AML-193 (cell line): ENCODE data around the gene DNAJC5.
"Not testable (repeated sequence)": the region's sequence is repeated elsewhere in the genome, so short reads cannot be mapped to it uniquely, and the experiment has no call there.

ENCODE experiments used
- DNase-seq, 2 experiments: peaks; one replicate each; lab custom pipeline; 2025; lab: John Stamatoyannopoulos, UW

Gene DNAJC5

DNA sequence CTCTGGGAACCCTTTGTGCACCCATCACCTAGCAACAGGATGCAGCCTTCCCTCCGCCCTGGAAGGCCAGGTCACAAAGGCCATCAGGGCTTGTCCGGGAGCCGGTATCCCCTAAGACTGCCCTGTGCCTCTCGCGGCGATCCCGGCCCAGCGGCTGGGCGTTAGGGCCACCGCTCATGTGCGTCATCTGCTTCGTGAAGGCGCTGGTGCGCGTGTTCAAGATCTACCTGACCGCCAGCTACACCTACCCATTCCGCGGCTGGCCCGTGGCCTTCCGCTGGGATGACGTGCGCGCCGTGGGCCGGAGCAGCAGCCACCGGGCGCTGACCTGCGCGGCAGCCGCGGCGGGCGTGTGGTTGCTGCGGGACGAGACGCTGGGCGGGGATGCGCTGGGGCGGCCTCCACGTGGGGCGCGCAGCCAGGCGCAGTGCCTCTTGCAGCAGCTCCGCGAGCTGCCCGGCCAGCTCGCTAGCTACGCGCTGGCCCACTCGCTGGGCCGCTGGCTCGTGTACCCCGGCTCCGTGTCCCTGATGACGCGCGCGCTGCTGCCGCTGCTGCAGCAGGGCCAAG lies 33.5 kb upstream of the DNAJC5 start, which contains the start of gene ABHD16B:
TSS of gene ABHD16B (plus strand) at position 134 of the 570 bp plus-strand sequence. CDS start at position 177, 43 bp downstream.
- DNase-seq: no peak

DNA sequence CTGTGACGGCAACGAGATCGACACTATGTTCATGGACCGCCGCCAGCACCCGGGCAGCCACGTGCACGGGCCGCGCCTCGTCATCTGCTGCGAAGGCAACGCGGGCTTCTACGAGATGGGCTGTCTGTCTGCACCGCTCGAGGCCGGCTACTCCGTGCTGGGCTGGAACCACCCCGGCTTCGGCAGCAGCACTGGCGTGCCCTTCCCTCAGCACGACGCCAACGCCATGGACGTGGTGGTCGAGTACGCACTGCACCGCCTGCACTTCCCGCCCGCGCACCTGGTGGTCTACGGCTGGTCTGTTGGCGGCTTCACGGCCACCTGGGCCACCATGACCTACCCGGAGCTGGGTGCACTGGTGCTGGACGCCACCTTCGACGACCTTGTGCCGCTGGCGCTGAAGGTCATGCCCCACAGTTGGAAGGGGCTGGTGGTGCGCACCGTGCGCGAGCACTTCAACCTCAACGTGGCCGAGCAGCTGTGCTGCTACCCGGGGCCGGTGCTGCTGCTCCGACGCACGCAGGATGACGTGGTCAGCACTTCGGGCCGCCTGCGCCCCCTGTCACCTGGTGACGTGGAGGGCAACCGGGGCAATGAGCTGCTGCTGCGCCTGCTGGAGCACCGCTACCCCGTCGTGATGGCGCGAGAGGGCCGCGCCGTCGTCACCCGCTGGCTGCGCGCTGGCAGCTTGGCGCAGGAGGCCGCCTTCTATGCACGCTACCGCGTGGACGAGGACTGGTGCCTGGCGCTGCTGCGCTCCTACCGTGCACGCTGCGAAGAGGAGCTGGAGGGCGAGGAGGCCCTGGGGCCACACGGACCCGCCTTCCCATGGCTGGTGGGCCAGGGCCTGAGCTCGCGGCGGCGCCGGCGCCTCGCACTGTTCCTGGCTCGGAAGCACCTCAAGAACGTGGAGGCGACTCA lies 32.7 kb upstream of the DNAJC5 start:
- DNase-seq: no peak

DNA sequence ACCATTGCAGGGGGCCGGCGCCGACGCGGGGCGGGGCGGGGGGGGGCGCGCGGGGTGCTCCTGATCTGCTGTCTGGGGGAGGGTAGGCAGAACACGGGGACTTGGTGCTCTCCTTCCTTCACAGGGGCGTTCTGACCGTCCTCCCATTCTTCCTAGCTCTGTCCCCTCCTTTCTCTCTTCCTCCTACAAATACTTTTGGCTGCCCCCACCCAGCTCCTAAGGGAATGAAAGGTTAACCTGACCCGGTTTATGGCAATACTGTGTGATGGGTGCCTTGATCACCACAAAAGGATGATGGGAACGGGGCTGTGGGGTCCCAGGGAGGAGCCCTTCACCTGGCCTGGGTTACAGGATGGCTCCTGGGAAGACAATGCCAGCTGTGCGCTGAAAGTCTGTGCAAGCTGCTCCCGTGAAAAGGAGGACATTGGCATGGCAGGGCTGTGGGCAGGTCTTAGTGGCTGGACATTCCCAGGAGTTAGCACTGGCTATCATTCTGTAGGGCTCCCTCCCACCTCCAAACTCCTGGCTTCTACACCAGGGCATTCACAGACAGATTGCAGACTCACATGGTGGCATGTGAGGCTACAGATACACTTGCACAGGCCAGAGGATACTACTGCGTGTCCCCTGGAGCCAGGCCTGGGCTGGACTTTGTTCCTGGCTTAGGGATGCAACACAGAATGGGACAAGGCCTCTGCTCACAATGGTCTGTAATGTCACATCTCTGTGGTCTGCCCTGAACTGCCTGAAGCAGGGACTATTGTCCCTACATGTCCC lies 31.7 kb upstream of the DNAJC5 start:
- no peak for DNase-seq

DNA sequence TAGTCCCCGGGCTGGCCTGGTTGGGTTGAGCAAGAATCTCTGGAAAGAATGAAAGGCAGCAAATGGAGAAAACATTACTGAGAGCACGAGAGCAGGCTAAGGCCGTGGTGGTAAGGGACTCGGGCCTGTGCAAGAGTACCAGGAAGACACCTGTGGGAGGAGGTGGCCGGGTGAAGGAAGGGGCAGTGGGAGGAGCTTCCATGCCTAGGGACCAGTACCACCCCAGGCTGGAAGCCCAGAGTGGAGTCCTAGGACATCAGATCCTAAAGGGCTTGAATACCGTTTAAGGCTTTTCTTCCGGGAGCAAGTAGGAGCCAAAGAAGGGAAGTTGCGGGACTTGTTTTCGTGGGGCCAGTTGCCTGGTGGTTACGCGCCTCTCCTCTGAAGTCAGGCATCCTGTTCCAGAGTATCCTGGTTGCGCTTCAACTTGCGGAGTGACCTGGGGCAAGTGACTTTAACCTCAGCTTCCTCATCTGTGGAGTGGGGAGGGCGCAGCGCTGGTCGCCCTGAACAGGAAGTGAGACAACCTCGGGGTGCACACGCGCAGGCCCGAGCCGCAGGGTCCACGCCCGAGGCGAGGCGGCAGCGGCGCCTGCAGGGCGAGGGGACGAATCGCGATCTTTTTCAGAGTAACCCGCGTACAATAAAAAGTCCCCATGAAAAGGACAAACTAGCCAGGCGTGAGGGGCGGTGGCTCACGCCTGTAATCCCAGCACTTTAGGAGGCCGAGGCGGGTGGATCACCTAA lies 31.0 kb upstream of the DNAJC5 start:
- DNase-seq: peak; percentile 96 to 97

DNA sequence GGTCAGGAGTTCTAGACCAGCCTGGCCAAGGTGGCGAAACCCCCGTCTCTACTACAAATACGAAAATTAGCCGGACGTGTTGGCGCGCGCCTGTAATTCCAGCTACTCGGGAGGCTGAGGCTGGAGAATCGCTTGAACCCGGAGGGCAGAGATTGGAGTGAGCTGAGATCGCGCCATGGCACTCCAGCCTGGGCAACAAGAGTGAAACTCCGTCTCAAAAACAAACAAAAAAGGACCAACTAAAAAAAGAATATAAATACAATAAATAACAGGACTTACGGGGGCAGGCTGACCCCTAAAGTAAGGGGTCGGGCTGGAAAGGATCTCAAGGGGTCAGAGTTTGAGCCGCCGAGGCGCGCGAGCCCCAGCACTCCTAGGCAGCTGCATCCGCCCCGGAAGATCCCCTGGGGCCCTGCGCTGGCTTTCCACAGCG lies 30.4 kb upstream of the DNAJC5 start:
- DNase-seq: no peak

DNA sequence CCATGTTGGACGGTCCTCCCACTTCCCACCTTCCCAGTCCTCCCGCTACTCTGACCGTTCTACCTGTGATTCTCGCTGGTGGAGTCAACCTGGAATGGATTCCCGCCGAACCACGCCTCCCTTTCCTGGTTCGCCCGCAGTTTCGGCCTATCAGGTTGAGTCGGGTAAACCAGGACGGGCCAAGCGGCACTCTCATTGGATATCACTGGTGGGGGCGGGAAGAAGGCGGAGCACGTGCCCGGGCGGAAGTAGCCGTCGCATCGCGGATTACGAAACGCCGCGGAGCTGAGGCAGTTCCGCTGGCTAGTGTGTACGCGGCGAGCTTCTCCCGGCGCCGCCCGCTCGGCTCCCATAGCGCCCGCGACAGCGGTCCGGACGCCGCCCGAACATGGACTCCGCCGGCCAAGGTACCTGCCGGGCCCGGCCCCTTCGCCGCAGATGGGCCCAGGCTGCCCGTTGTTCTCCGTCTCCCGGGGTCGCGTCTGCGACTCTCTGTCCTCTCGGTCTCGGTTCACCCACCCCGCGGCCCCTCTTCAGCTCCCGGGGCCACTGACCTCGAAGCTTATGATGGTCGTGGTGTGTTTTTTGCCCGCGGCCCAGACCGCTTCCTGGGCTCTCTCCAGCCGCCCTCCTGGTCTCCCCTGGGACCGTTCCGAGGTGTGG lies 29.8 kb upstream of the DNAJC5 start, which contains the start of gene TPD52L2:
TSS of gene TPD52L2 (plus strand) at position 293 of the 663 bp plus-strand sequence. CDS start at position 389, 96 bp downstream.
- DNase-seq: peak; percentile 91 to 95

DNA sequence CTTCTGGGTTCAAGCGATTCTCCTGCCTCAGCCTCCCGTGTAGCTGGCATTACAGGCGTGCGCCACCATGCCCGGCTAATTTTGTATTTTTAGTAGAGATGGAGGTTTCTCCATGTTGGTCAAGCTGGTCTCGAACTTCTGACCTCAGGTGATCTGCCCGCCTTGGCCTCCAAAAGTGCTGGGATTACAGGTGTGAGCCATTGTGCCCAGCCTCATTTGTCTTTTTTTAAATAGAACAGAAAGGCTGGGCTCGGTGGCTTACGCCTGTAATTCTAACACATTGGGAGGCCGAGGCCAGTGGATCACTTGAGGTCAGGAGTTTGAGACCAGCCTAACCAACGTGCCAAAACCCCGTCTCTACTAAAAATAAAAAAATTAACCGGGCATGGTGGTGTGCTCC lies 27.9 kb upstream of the DNAJC5 start:
- DNase-seq: not testable (repeated sequence)

DNA sequence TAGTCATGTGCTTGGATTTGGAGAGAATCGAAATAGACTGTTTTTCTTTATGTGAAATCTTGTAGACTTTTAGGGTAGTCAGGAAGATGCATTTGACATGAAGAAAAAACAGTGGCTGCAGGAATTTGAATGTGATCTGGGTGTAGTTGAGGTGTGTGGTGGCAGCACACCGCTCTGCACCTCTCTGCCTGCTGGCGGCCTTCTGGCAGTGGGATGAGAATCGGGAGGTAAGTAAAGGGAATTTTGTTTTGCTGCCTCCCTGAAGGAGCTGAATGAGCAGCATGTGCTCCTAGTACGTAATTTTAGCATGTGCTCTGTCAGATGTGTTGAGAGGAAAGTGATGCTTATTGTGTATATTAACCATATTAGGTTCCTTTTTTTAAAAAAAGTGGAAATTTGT lies 26.7 kb upstream of the DNAJC5 start:
- DNase-seq: no peak

DNA sequence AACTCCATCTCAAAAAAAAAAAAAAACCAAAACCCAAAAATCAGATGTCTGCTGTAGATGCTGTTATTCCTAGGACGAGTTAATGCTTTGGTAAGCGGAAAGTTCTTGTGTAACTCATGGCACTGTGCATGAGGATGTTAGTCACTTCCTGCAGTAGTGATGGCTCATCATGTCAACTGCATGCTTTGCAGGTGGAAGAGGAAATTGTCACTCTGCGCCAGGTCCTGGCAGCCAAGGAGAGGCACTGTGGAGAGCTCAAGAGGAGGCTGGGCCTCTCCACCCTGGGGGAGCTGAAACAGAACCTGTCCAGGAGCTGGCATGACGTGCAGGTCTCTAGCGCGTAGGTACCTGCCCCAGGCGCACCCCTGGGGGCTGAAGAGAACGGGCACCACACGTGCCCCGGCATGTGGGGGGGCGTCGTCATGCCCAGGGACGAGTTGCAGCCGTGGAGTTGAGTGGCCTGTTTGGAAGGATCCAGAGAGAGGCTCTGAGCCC lies 21.4 kb upstream of the DNAJC5 start:
- DNase-seq: peak; percentile 91 to 94

DNA sequence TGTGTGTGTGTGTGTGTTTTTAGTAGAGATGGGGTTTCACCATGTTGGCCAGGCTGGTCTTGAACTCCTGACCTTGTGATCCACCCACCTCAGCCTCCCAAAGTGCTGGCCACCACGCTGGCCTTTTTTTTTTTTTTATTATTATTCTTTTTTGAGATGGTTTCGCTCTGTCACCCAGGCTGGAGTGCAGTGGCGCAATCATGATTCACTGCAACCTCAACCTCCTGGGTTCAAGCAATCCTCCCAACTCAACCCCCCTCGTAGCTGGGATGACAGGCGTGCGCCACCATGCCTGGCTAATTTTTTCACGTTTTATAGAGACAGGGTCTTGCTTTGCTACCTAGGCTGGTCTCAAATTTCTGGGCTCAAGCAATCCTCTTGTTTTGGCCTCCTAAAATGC lies 20.7 kb upstream of the DNAJC5 start:
- not testable (repeated sequence) for DNase-seq

DNA sequence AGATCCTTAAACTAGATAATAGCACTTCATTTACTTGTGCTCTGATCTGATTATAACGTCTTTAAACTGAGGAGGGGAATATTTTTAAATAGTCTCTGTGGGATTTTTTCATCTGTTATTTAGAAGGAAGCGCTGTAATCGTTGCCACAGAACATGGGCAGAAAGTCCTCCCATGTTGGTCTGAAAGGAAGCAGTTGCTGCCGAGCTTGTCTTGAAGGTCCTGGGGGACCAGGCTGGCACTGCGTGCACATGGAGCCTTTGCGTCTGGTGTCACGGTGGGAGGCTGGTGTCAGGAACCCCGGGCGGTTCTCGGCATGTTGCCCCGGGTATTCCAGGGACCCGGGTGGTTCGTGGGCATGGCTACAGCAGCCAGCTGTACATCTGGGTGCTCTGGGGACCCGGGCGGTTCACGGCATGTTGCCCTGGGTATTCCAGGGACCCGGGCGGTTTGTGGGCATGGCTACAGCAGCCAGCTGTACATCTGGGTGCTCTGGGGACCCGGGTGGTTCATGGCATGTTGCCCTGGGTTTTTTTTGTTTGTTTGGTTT lies 18.4 kb upstream of the DNAJC5 start:
- no peak for DNase-seq

DNA sequence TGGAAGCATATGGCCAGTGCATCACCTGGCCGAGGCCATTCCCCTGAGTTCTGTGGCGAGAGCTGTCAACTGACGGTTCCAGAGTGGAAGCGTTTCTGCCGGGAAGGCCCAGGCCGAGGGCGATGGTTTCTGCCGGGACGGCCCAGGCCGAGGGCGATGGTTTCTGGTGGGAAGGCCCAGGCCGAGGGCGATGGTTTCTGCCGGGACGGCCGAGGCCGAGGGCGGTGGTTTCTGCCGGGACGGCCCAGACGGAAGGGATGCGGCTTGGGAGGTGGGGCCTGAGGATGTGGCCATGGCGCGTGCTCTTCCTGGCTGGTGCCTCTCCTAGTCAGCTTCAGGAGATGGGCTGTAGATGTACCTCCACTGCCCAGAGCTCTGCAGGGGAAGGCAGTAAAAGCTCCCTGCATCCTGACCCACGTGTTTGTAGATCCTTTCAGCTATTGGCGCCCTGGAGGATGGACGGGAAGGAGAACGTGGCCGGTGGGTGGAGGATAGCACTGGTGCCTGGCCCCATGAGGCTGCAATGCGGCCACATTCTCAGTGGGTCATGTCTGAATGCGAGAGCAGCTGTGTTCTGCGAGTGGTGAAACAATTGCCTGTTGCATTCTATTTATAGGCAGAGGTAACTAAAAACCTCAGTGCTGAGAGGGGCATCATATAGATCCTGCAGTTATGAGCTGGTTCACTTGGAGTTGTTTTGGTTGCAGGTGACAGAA lies 17.0 kb upstream of the DNAJC5 start:
- no peak for DNase-seq

DNA sequence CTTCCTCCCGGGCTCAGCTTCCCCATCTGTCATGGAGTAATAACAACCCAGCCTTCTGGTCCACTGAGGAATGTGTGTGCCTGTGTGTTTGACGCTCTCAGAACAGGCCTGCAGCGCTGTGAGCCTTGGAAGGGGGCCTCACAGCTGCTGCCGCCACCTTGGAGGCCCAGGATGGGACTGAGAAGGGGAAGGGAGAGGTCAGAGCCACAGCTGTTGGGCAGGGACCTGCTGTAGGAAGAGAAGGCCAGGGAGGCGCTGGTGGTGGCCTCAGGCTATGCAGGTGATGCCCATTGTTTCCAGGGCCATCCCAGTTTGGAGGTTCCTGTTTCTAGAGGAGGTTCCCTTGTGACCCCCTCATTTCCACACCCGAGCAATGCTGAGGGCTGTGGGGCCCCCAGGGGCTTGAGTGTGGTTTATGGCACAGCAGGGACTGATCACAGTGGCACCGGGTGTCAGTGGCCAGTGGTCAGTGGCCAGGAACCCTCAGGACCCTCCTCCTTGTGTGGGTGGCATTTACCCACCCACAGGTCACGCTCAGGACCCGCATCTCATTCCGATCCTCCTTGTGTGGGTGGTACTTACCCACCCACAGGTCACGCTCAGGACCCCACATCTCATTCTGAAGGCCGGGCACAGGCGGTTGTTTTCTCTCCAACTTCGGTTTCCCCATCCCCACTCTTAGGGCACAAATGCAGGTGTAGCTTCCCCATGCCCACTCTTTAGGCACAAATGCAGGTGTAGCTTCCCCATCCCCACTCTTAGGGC lies 15.8 kb upstream of the DNAJC5 start:
- DNase-seq: no peak

DNA sequence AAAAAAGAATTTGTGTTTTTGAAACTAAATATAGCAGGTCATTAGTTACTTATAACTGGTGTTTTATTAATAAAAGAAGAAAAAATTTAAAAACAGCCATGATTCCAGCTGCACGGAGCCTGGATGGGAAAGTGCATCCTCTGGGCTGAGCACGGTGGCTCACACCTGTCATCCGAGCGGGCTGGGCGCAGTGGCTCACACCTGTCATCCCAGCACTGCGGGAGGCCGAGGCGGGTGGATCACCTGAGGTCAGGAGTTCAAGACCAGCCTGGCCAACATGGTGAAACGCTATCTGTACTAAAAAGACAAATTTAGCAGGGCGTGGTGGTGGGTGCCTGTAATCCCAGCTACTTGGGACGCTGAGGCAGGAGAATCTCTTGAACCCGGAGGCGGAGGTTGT lies 14.0 kb upstream of the DNAJC5 start:
- DNase-seq: not testable (repeated sequence)

DNA sequence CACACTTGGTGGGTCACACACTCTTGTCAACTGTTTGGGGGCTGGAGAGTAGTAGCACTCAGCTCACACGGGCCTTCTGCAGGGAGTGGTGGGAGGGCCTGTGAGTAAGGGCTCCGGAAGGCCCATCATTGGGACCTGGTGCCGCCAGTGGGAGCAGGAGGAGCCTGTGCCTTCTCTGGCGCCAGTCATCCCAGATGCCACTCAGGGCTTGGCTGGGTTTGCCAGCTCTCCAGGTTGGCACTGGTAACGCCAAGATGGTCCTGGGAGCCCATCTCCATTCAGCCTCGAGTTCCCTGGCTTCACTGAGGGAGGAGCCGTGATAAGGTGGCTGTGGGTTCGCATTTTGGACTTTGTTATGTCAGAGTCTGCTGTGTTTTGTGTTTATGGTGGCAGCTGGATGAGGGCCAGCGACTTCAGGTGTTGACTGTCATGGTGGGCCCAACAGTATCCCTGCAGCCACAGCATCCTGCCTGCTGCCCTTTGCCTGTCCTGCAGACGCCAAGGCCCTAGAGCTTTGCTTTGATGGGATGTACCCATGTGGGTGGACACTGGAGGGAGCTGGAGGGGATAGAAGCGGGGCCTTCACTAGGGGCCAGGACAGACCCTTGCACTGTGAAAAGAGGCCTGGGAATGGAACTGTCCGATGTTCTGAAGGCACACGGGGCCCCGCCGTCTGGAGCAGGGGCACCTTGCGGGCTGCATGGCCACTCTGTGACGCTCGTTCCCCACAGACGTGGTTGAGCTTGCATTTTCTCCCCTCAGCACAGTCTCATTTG lies 13.3 kb upstream of the DNAJC5 start:
- DNase-seq: no peak

DNA sequence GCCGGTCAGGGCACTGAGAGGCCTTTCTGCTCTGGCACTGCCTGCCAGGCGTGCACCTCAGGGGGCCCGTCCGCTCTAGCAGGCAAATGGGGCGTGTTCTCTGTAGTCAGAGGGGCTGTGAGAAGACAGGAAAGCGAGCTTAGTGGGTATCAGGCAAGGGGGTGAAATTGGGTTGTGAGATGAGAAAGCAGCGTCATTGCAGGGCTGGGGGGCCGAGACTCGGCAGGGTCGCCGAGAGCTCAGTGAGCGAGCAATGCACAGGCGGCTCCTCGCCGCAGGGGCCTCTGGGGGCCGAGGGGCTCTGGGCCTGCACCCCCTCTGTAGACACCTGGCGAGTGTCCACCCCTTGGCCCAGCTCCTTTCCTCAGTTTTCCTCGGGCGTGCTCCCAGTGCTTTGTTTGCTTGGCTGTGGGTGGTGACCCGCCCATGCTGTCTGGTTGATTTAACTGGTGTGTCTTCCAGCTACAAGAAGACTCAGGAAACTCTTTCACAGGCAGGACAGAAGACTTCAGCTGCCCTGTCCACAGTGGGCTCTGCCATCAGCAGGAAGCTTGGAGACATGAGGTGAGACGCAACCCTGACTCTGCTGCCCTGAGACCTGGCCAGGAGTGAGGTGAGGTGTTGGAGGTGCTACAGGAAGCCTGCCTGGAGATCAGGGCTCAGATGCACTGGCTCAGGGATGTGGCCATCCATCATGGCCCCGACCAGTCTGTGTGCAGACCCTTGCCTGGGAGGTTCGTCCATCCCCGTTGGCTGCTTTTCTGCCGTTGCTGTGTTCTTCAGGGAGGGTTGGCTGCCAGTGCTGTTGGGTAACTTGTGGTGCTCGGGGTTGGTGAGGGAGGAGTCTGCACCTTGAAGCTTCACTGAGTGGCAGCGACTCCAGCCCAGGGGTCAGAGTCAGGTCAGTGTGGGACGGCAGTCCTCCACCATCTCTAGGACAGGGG lies 12.4 kb upstream of the DNAJC5 start:
- DNase-seq: no peak

DNA sequence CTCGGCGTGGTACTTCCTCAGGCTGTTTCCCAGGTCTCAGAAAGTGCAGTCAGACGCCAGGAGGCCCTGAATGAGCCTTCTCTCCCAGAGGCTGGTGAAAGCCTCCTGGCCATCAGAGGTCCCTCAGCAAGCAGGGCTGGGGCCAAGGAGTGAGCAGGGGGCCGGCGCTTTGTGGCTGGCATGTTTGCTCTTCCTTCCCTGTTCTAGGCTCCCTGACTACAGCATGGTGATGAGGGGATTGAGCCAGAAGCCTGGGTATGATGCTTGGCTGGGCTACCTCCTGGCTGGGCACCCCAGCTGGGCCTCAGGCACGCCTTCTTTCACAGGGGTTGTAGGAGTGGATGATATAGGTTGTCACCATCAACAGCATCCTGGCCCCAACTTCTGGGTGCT lies 11.7 kb upstream of the DNAJC5 start:
- DNase-seq: no peak
